Esophagus squamous epithelium (tissue), 4 donors: ENCODE data around the gene CHTOP.

Source experiments
- POLR2A ChIP-seq, 4 donors: fragments of 450-650 bp; IDR thresholded peaks; one replicate each; pipeline ENCODE4 v1.6.1; 2017; ENCODE audit warnings: antibody characterized with exemption in 4 of 4, mild to moderate bottlenecking in 4 of 4, moderate library complexity in 3 of 4
- TF ChIP-seq, protein P1 (sequence below), 6 experiments: fragments of 450-650 bp in 4 of 6; fragments of 200-600 bp in 2 of 6; sonication (generic) in 2 of 6; IDR thresholded peaks; one replicate each; pipeline ENCODE4 v1.5.1; 2016 to 2019; ENCODE audit warnings: antibody characterized with exemption in 6 of 6, mild to moderate bottlenecking in 4 of 6, moderate library complexity in 4 of 6

DNA sequence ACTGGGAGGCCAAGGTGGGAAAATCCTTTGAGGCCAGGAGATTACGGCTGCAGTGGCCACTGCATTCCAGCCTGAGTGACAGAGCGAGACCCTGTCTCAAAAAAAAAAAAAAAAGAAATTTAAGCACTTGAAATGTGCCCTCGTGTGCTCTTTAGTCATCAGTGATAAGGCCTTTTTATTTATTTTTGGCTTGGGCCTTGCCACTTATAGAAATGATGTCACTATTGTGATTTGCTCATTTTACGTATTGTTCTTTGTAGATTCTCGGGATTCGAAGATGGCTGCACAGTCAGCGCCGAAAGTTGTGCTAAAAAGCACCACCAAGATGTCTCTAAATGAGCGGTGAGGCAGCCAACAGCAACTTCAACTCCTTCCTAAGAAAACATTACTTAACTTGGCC lies 2.4 kb downstream of the CHTOP start:
- TF ChIP-seq, protein P1, sequence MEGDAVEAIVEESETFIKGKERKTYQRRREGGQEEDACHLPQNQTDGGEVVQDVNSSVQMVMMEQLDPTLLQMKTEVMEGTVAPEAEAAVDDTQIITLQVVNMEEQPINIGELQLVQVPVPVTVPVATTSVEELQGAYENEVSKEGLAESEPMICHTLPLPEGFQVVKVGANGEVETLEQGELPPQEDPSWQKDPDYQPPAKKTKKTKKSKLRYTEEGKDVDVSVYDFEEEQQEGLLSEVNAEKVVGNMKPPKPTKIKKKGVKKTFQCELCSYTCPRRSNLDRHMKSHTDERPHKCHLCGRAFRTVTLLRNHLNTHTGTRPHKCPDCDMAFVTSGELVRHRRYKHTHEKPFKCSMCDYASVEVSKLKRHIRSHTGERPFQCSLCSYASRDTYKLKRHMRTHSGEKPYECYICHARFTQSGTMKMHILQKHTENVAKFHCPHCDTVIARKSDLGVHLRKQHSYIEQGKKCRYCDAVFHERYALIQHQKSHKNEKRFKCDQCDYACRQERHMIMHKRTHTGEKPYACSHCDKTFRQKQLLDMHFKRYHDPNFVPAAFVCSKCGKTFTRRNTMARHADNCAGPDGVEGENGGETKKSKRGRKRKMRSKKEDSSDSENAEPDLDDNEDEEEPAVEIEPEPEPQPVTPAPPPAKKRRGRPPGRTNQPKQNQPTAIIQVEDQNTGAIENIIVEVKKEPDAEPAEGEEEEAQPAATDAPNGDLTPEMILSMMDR (IDR thresholded peaks at IDR 0.05): no peak
- TF ChIP-seq POLR2A (IDR thresholded peaks at IDR 0.05): no peak
